Activated naive CD4-positive, alpha-beta T cell treated with anti-CD3 and anti-CD28 coated beads, Interleukin-2, amount 50 U/mL, for 72 hours (primary cell): ENCODE data around the gene APEH. TPM values are rescaled to one million over a fixed set of nuclear protein-coding genes. Genes with fewer than 3 reads are reported as not detected.
"Not testable (repeated sequence)": the region's sequence is repeated elsewhere in the genome, so short reads cannot be mapped to it uniquely, and the experiment has no call there.

ENCODE experiments used
- ATAC-seq, 2 donors: fragments of 150-1000 bp; cut with Tn5 transposase; 2 replicates each; pipeline ENCODE4 v1.10.0; 2021; ENCODE audit warnings: mild to moderate bottlenecking in 2 of 2, moderate library complexity in 2 of 2
- DNase-seq, 2 donors: peaks; one replicate each; pipeline ENCODE4 v3.0.0; 2021 to 2022; ENCODE audit warnings: low spot score in 2 of 2
- H3K27ac Mint-ChIP-seq, 2 donors: one replicate each; pipeline ENCODE4 v1.8.0; 2022; ENCODE audit warnings: mild to moderate bottlenecking in 2 of 2, mixed read lengths in 2 of 2
- H3K36me3 Mint-ChIP-seq, 2 donors: one replicate each; pipeline ENCODE4 v1.8.0; 2022; ENCODE audit warnings: mixed read lengths in 2 of 2
- H3K9me3 Mint-ChIP-seq, 2 donors: one replicate each; pipeline ENCODE4 v1.8.0; 2022; ENCODE audit warnings: mixed read lengths in 2 of 2
- total RNA-seq, 2 donors: library from RNA; stranded (reverse); gene quantifications; one replicate each; pipeline ENCODE4 v1.2.3, GENCODE V29; 2022

The APEH gene
- total RNA-seq, 2 donors from 2014 or later: 137 to 164 TPM

DNA sequence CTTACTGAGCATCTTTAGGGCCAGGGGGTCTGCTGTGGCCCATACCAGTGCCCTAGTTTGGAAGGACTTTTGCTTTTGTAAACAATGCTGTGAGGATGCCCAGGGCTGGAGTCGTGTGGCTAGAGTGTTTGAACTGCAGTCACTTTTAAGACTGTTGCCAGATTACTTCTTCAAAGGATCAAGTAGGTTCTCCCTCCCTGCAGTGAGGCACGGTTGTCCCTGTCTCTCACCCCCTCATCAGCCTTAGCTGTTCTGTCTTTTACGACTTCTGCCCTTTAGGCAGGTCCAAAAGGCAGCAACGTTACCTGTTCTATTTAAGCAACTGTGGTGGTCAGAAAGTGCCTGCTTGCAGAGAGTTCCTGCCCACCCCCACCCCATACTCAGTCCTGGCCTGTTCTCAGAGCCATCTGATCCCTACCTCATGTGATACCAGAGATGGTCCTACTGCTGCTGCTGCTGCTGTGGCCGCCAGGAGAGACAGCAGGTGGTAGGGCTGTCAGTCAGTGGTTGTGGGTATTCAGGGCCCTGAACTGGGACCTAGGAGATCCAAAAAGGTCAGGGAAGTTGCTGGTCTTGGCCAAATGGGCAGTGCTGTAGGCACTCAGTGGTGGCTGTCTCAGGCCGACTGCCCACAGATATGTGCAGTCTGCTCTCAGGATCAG lies 20.4 kb downstream of the APEH start:
- not testable (repeated sequence) for H3K9me3 Mint-ChIP-seq, H3K36me3 Mint-ChIP-seq, DNase-seq, ATAC-seq, H3K27ac Mint-ChIP-seq

- H3K9me3 Mint-ChIP-seq, ATAC-seq, DNase-seq, H3K36me3 Mint-ChIP-seq, H3K27ac Mint-ChIP-seq: not testable (repeated sequence)
Observed at GRCh38 chr3:49695350-49696015, 21.3 kb downstream of the APEH start.

DNA sequence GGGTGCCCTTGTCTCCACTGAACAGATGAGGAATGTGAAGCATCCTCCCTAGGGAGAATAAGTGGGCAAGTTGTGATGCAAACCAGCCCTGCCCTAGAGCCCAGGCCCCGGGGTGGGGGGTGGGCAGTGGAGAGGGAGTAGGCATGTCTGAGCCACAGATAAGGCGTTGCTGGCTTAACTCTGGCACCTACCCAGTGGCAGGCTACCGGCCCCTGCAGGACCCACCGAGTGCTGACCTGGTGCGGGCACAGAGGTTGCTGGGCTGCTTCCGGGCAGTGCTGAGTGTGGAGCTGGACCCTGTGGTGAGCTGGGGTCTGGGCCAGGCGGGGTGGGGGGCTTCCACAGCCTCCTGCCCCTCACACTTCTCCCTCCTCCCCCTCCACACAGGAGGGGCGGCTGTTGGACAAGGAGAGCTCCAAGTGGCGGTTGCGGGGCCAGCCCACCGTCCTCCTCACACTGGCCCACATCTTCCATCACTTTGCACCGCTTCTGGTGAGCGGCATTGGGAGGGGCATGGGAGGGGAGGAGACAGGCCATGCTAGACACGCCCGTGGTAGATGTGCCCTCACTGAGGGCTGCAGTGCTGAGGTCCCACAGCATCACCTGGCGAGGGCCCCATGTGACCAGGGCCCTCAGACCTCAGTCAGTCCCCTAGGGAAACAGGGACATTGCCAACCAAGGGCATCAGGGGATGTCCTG lies 25.3 kb downstream of the APEH start:
- H3K27ac Mint-ChIP-seq: no peak overlapping the region
- no peak for DNase-seq
- no peaks in the 10 kb centered on the region for H3K36me3 Mint-ChIP-seq
- ATAC-seq: no peak
- no peaks in the 10 kb centered on the region for H3K9me3 Mint-ChIP-seq

DNA sequence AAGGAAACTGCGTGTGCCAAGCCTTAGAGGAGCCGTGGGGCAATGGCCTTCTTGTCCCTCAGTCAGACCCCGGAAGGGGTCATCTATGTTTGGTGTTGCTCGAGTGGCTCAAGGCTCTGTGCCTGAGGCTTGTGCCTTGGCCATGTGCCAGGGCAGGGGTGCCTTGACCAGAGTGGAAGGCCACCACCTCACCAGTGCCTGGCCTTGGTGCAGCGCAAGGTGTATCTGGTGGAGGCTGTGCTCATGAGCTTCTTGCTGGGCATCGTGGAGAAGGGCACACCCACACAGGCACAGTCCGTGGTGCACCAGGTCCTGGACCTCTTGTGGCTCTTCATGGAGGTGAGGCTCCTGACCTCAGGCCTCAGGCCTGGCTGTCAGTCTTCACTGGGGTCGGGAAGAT lies 25.9 kb downstream of the APEH start:
- ATAC-seq (no peak), DNase-seq (no peak)
- Mint-ChIP-seq H3K36me3 (no peaks in the 10 kb centered on the region), H3K27ac (no peak overlapping the region), H3K9me3 (no peaks in the 10 kb centered on the region)

DNA sequence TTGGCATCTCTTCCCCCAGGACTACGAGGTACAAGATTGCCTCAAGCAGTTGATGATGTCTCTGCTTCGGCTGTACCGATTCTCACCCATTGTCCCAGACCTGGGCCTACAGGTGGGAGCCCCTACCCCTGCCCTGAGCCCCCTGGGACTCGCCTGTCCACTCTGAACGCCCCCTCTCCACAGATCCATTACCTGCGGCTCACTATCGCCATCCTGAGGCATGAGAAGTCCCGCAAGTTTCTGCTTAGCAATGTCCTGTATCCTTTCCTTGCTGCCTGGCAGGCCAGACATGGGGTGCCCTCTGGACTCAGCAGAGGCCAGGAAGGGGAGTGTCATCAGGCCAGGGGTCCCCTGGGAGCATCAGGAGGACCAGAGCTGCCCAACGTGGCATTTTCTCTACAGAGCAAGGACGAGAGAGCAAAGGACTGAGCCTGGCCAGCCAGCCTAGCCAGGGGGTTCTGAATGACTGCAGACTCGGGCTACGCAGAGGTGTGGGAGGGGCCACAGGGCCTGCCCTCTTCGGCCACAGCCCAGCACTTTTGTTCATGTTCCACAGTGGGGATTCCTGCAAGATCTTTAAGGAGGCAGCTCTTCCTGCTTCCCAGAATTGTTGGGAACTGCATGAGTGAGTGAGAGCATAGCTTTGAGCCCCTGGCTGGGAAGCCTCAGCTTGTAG lies 26.4 kb downstream of the APEH start:
- ATAC-seq: no peak
- no peaks in the 10 kb centered on the region for H3K9me3 Mint-ChIP-seq
- peak overlapping the region in 1 of 2 donors; percentile 33 for H3K27ac Mint-ChIP-seq
- no peak for DNase-seq
- H3K36me3 Mint-ChIP-seq: no peaks in the 10 kb centered on the region

GRCh38 chr3:49701388-49702077 lies 27.4 kb downstream of the APEH start:
- Mint-ChIP-seq H3K36me3 (no peaks in the 10 kb centered on the region), H3K9me3 (no peaks in the 10 kb centered on the region), H3K27ac (no peak overlapping the region)
- DNase-seq: no peak
- ATAC-seq: no peak

- DNase-seq (no peak), ATAC-seq (no peak)
- H3K9me3 Mint-ChIP-seq: no peaks in the 10 kb centered on the region
- no peaks in the 10 kb centered on the region for H3K36me3 Mint-ChIP-seq
- H3K27ac Mint-ChIP-seq: peak overlapping the region; percentile 48 to 88
Observed at GRCh38 chr3:49702672-49703071, 28.5 kb downstream of the APEH start.

- ATAC-seq (peak; percentile 93 to 95), DNase-seq (peak in 1 of 2 donors; percentile 65)
- Mint-ChIP-seq H3K36me3 (no peaks in the 10 kb centered on the region), H3K9me3 (no peaks in the 10 kb centered on the region), H3K27ac (peak overlapping the region in 1 of 2 donors; percentile 59)
Observed at GRCh38 chr3:49703443-49703927, 29.3 kb downstream of the APEH start.

DNA sequence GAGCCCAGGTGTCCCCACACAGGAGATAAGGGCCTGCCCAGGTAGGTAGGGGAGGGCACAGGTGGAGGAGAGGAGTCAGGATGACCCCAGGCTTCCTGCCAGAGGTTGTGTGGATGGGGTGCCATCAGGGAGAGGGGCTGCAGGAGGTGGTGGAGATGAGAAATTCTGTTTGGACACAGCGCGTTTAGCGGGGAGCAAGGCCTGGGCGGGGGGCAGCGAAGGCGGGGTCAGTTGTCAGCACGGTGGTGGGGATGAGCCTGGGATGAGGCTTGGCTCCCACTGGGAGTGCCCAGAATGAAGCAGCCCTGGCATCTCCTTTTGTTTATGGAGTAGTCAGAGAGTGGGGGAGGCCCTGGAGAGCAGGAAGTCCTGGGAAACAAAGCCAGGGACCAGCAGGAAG lies 29.8 kb downstream of the APEH start:
- DNase-seq: no peak
- peak overlapping the region in 1 of 2 donors; percentile 59 for H3K27ac Mint-ChIP-seq
- H3K36me3 Mint-ChIP-seq: no peaks in the 10 kb centered on the region
- H3K9me3 Mint-ChIP-seq: no peaks in the 10 kb centered on the region
- ATAC-seq: no peak

DNA sequence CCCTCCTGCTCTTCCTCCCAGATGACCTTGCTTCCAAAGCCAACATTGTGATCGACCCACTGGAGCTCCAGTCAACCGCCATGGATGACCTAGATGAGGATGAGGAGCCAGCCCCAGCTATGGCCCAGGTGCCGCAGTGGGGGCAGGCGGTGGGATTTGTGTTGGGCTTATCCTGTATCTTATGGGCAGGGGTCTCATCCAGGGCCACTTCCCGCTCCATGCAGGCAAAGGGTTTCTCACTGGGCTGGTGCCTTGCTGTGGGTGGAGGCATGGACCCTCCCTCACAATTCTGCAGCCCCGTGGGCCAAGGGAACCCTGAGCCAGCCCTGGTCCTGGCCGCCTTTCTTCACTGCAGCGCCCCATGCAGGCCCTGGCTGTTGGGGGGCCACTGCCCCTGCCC lies 30.5 kb downstream of the APEH start:
- no peaks in the 10 kb centered on the region for H3K36me3 Mint-ChIP-seq
- H3K27ac Mint-ChIP-seq: peak overlapping the region in 1 of 2 donors; percentile 59
- H3K9me3 Mint-ChIP-seq: no peaks in the 10 kb centered on the region
- no peak for DNase-seq
- no peak for ATAC-seq

GRCh38 chr3:49705390-49705960 lies 31.3 kb downstream of the APEH start:
- DNase-seq: no peak
- no peak for ATAC-seq
- Mint-ChIP-seq H3K36me3 (no peaks in the 10 kb centered on the region), H3K9me3 (no peaks in the 10 kb centered on the region), H3K27ac (no peak overlapping the region)

DNA sequence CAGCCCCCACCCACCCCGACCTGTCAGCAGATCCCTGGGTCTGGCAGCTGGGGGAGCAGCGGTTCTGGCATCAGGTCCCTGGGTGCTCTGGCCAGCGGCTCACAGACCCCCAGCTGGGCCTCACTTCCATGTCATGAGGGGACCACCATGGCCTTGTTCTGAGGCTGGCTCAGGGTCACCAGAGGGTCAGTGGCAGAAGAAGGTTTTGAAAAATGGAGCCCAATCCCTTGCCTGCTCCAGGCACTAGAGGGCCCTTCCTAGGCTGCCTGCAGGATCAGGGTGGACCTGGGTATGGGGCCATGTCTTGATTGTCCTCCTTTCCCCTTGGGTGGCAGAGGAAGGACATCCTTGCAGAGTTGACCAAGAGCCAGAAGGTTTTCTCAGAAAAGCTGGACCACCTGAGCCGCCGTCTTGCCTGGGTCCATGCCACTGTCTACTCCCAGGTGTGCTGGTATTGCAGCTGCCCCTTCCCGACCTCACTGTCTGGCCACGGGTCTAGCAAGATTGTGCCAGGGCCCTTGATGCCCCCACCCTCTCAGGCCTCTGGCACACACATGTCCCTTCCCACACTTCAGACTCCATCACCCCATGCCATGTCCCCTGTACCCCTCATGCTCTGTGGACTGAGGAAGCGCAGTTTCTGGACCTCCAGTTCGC lies 32.4 kb downstream of the APEH start:
- H3K27ac Mint-ChIP-seq: no peak overlapping the region
- H3K9me3 Mint-ChIP-seq: no peaks in the 10 kb centered on the region
- no peak for ATAC-seq
- DNase-seq: no peak
- no peaks in the 10 kb centered on the region for H3K36me3 Mint-ChIP-seq

- ATAC-seq (no peak), DNase-seq (no peak)
- H3K9me3 Mint-ChIP-seq: no peaks in the 10 kb centered on the region
- no peak overlapping the region for H3K27ac Mint-ChIP-seq
- no peaks in the 10 kb centered on the region for H3K36me3 Mint-ChIP-seq
Observed at GRCh38 chr3:49707113-49707480, 32.9 kb downstream of the APEH start.

DNA sequence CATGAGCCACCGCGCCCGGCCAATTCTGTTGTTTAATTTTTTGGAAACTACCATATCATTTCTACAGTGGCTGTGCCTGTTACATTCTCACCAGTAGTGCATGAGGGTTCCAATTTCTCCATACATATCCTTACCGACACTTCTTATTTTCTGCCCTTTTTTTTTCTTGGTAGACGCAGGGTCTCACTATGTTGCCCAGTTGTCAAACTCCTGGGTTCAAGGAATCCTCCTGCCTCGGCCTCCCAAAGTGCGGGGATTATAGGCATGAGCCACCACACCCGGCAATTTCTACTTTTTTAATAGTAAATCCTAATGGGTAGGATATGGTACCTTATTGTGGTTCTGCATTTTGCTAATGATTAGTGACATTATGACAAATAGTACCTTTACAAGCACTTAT lies 35.7 kb downstream of the APEH start:
- ATAC-seq: no peak
- H3K9me3 Mint-ChIP-seq: no peaks in the 10 kb centered on the region
- no peak overlapping the region for H3K27ac Mint-ChIP-seq
- DNase-seq: no peak
- no peaks in the 10 kb centered on the region for H3K36me3 Mint-ChIP-seq

GRCh38 chr3:49711489-49711888 lies 37.3 kb downstream of the APEH start:
- Mint-ChIP-seq H3K36me3 (no peaks in the 10 kb centered on the region), H3K9me3 (no peaks in the 10 kb centered on the region), H3K27ac (peak overlapping the region; percentile 8 to 37)
- DNase-seq: no peak
- ATAC-seq: no peak

DNA sequence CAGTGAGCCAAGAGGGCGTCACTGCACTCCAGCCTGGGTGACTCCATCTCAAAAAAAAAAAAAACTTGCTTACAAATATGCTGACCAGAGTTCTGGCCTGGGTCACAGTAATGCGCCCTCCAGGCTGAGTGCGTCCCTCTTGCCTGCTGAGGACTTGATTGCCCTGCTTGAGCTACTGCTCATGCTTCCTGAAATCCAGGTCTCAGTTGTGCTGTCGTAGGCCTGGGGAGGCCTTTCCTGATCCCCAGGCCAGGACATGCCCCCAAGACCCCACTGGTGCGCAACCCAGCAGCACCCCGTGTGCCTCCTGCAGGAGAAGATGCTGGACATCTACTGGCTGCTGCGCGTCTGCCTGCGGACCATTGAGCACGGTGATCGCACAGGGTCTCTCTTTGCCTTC lies 38.0 kb downstream of the APEH start:
- H3K9me3 Mint-ChIP-seq: no peaks in the 10 kb centered on the region
- ATAC-seq (no peak), DNase-seq (no peak)
- peak overlapping the region in 1 of 2 donors; percentile 8 for H3K27ac Mint-ChIP-seq
- H3K36me3 Mint-ChIP-seq: no peaks in the 10 kb centered on the region
